ENCODE results near the gene ING3.

- TF ChIP-seq, protein P1, sequence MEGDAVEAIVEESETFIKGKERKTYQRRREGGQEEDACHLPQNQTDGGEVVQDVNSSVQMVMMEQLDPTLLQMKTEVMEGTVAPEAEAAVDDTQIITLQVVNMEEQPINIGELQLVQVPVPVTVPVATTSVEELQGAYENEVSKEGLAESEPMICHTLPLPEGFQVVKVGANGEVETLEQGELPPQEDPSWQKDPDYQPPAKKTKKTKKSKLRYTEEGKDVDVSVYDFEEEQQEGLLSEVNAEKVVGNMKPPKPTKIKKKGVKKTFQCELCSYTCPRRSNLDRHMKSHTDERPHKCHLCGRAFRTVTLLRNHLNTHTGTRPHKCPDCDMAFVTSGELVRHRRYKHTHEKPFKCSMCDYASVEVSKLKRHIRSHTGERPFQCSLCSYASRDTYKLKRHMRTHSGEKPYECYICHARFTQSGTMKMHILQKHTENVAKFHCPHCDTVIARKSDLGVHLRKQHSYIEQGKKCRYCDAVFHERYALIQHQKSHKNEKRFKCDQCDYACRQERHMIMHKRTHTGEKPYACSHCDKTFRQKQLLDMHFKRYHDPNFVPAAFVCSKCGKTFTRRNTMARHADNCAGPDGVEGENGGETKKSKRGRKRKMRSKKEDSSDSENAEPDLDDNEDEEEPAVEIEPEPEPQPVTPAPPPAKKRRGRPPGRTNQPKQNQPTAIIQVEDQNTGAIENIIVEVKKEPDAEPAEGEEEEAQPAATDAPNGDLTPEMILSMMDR (IDR thresholded peaks at IDR 0.05; ENCODE audit: borderline replicate concordance, extremely low read depth, low read length, poor library complexity, severe bottlenecking) = no peak
- TF ChIP-seq EZH2 (IDR thresholded peaks at IDR 0.05; ENCODE audit: borderline replicate concordance, low read depth, low read length, severe bottlenecking) = no peak
Observed at GRCh38 chr7:121008816-121009215, 58.2 kb downstream of the ING3 start.
